A549 (cell line): ENCODE measurements around the gene KIAA0825.

Experiments
- CBX8 ChIP-seq: fragments of 200-600 bp; sonication (generic); IDR thresholded peaks from 2 replicates; pipeline ENCODE4 v1.6.1; 2016
- JUN ChIP-seq, 2 experiments: fragments of >200 bp; sonication (Bioruptor Twin); formaldehyde crosslinking; IDR thresholded peaks; 2 replicates in 1 of 2; 3 replicates in 1 of 2; pipeline ENCODE4 v1.6.1; 2016 to 2017
- MAX ChIP-seq: IDR thresholded peaks from 2 replicates; pipeline ENCODE4 v1.6.1; 2012
- MAZ ChIP-seq: fragments of 150-350 bp; IDR thresholded peaks from 2 replicates; pipeline ENCODE4 v1.6.1; 2014; ENCODE audit warnings: antibody characterized with exemption, low read depth, low read length, borderline replicate concordance
- POLR2A ChIP-seq: IDR thresholded peaks from 2 replicates; pipeline ENCODE4 v1.6.1; 2012; ENCODE audit warnings: mild to moderate bottlenecking, low read length
- RAD21 ChIP-seq, 2 experiments: fragments of >200 bp in 1 of 2; sonication (Bioruptor Twin) in 1 of 2; formaldehyde crosslinking in 1 of 2; IDR thresholded peaks in 1 of 2; conservative IDR thresholded peaks in 1 of 2; 2 replicates in 1 of 2; 3 replicates in 1 of 2; pipeline ENCODE4 v1.6.1; 2012 to 2018; ENCODE audit warnings: inconsistent platforms in 1 of 2
- RCOR1 ChIP-seq: fragments of 150-350 bp; IDR thresholded peaks from 2 replicates; pipeline ENCODE4 v1.6.1; 2014; ENCODE audit warnings: antibody characterized with exemption, low read length, low read depth
- RFX5 ChIP-seq: fragments of 450-650 bp; IDR thresholded peaks from 2 replicates; pipeline ENCODE4 v1.7.1; 2014; ENCODE audit warnings: antibody characterized with exemption, mild to moderate bottlenecking, moderate library complexity
- TF ChIP-seq, protein P1 (sequence below): fragments of 200-600 bp; sonication (generic); IDR thresholded peaks from 2 replicates; pipeline ENCODE4 v1.6.1; 2016; ENCODE audit warnings: antibody characterized with exemption, mild to moderate bottlenecking, moderate library complexity
- TF ChIP-seq, protein P2 (sequence below): fragments of >200 bp; sonication (Bioruptor Twin); formaldehyde crosslinking; IDR thresholded peaks from 3 replicates; pipeline ENCODE4 v1.5.1; 2016
- TF ChIP-seq, protein P3 (sequence below): IDR thresholded peaks from 2 replicates; pipeline ENCODE4 v1.6.1; 2012

GRCh38 chr5:94240596-94240992 is 377.8 kb downstream of the KIAA0825 start:
- no peak for TF ChIP-seq MAX
- TF ChIP-seq, protein P1, sequence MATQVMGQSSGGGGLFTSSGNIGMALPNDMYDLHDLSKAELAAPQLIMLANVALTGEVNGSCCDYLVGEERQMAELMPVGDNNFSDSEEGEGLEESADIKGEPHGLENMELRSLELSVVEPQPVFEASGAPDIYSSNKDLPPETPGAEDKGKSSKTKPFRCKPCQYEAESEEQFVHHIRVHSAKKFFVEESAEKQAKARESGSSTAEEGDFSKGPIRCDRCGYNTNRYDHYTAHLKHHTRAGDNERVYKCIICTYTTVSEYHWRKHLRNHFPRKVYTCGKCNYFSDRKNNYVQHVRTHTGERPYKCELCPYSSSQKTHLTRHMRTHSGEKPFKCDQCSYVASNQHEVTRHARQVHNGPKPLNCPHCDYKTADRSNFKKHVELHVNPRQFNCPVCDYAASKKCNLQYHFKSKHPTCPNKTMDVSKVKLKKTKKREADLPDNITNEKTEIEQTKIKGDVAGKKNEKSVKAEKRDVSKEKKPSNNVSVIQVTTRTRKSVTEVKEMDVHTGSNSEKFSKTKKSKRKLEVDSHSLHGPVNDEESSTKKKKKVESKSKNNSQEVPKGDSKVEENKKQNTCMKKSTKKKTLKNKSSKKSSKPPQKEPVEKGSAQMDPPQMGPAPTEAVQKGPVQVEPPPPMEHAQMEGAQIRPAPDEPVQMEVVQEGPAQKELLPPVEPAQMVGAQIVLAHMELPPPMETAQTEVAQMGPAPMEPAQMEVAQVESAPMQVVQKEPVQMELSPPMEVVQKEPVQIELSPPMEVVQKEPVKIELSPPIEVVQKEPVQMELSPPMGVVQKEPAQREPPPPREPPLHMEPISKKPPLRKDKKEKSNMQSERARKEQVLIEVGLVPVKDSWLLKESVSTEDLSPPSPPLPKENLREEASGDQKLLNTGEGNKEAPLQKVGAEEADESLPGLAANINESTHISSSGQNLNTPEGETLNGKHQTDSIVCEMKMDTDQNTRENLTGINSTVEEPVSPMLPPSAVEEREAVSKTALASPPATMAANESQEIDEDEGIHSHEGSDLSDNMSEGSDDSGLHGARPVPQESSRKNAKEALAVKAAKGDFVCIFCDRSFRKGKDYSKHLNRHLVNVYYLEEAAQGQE = no peak
- TF ChIP-seq RAD21 (conservative IDR thresholded peaks at IDR 0.05 in 1 of 2, IDR thresholded peaks at IDR 0.05 in 1 of 2) = no peak
- TF ChIP-seq, protein P2, sequence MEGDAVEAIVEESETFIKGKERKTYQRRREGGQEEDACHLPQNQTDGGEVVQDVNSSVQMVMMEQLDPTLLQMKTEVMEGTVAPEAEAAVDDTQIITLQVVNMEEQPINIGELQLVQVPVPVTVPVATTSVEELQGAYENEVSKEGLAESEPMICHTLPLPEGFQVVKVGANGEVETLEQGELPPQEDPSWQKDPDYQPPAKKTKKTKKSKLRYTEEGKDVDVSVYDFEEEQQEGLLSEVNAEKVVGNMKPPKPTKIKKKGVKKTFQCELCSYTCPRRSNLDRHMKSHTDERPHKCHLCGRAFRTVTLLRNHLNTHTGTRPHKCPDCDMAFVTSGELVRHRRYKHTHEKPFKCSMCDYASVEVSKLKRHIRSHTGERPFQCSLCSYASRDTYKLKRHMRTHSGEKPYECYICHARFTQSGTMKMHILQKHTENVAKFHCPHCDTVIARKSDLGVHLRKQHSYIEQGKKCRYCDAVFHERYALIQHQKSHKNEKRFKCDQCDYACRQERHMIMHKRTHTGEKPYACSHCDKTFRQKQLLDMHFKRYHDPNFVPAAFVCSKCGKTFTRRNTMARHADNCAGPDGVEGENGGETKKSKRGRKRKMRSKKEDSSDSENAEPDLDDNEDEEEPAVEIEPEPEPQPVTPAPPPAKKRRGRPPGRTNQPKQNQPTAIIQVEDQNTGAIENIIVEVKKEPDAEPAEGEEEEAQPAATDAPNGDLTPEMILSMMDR = no peak
- TF ChIP-seq JUN (IDR thresholded peaks at IDR 0.05) = no peak
- TF ChIP-seq RFX5 = no peak
- no peak for TF ChIP-seq POLR2A
- TF ChIP-seq, protein P3, sequence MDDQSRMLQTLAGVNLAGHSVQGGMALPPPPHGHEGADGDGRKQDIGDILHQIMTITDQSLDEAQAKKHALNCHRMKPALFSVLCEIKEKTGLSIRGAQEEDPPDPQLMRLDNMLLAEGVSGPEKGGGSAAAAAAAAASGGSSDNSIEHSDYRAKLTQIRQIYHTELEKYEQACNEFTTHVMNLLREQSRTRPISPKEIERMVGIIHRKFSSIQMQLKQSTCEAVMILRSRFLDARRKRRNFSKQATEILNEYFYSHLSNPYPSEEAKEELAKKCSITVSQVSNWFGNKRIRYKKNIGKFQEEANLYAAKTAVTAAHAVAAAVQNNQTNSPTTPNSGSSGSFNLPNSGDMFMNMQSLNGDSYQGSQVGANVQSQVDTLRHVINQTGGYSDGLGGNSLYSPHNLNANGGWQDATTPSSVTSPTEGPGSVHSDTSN = no peak
- no peak for TF ChIP-seq MAZ
- no peak for TF ChIP-seq RCOR1
- no peak for TF ChIP-seq CBX8
